Measurements from ENCODE around the gene INO80E. TPM values are rescaled to one million over a fixed set of nuclear protein-coding genes. Genes with fewer than 3 reads are reported as not detected.

INO80E gene
- total RNA-seq, 5 donors from 2014 or later (not counting 1 experiment from before 2014, with no cell fraction given): 84.8 to 152 (median 128) TPM

DNA sequence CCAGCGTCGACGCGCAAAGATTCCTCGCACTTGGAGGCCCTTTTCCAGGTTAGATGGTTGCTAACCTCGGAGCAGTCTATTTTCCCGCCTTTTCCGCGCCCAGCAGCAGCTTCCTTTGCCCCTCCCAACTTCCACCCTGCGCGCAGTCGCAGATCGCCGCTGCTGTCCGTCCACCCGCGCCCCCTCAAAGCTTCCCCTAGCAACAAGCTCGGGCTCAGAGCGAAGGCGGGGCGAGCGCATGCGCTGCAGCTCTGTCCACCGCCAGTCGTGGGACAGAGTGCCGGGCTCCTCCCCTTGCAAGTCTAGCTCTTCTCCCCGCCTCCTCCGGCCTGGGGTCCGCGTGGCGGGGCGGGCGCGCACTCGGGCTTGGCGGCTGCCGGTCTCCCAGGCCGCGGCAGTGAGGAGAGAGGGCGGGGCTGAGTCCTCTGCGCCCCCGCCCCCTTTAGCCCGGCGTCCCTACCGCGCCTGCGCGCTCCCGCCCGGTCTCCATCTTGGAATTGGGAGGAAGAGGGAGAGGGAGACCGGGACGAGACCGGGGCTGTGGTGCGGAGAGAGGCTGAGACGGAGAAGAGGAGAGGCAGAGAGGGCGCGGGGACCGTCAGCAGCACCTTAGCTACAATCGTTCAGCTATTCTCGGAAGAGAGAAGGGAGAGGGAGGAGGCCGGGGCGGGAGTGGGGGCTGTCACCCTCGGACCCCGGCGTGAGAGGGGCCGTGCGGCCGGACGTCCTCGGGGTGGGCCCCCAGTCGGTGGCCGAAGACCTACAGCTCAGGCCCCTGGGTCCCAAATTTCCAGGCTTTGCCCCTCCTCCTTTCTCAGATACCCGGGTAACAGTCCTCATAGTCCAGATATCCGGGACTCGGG, 22.4 kb upstream of the INO80E start, which contains the start of gene TAOK2:
TAOK2 (plus strand) TSS at position 485 of the 863 bp plus-strand sequence. CDS start 3,905 bp downstream, outside the sequence.
- Mint-ChIP-seq H3K9me3 (no peaks in the 10 kb centered on the region), H3K4me3 (peak within 1 kb of the TSS; percentile 85 to 97 (median 90)), H3K36me3 (peaks cover 15% of the 10 kb centered on the region), H3K27ac (peak within 1 kb of the TSS; percentile 89 to 93), H3K27me3 (no peaks in the 10 kb centered on the region), H3K4me1 (peaks cover 23 to 41% (median 36%) of the 10 kb centered on the region in 3 donors)
- peak; percentile 70 to 95 (median 83) for DNase-seq
- Histone ChIP-seq H3K4me1 (ENCODE audit: control insufficient read depth in 1 of 2, extremely low read depth in 1 of 2, insufficient read depth in 2 of 2, low read length in 2 of 2) (peaks cover 13 to 33% of the 10 kb centered on the region in 2 experiments), H3K4me3 (ENCODE audit: control insufficient read depth in 1 of 2, extremely low read depth in 1 of 2, low read length in 1 of 2) (peak within 1 kb of the TSS; percentile 83 to 98), H3K9me3 (no peaks in the 10 kb centered on the region), H3K27ac (ENCODE audit: low read length) (peak within 1 kb of the TSS; percentile 78), H3K27me3 (replicated peaks in 1 of 2; ENCODE audit: control insufficient read depth in 2 of 2, extremely low read depth in 1 of 2, insufficient read depth in 2 of 2, low read length in 1 of 2) (no peaks in the 10 kb centered on the region), H3K36me3 (ENCODE audit: control insufficient read depth in 2 of 2, extremely low read depth in 1 of 2, insufficient read depth in 1 of 2, low read length in 1 of 2) (peaks cover 4 to 10% of the 10 kb centered on the region in 2 donors)
- 5% methylated on average over 67 of the region's 75 CpGs for WGBS (ENCODE audit: insufficient coverage)
- CTCF ChIA-PET: interaction anchor here (0.5 to 3.9 kb wide), 8 partner anchors 12 to 273 kb away, joined by 3 to 22 read pairs (median 5); partner anchors contain the start of genes KCTD13 (in 1 of the 2), PAGR1 (in 1 of the 2) and TMEM219 (in 1 of the 2)
- ATAC-seq (replicated peaks in 1 of 4): peak; percentile 91 to 97 (median 96)
- POLR2A ChIA-PET: interaction anchor here (0.7 to 1.1 kb wide), 7 partner anchors 11 to 97 kb away, joined by 3 to 7 read pairs (median 4); partner anchors contain the start of genes TMEM219 (in 2 of the 2) and KCTD13 (in 1 of the 2)

DNA sequence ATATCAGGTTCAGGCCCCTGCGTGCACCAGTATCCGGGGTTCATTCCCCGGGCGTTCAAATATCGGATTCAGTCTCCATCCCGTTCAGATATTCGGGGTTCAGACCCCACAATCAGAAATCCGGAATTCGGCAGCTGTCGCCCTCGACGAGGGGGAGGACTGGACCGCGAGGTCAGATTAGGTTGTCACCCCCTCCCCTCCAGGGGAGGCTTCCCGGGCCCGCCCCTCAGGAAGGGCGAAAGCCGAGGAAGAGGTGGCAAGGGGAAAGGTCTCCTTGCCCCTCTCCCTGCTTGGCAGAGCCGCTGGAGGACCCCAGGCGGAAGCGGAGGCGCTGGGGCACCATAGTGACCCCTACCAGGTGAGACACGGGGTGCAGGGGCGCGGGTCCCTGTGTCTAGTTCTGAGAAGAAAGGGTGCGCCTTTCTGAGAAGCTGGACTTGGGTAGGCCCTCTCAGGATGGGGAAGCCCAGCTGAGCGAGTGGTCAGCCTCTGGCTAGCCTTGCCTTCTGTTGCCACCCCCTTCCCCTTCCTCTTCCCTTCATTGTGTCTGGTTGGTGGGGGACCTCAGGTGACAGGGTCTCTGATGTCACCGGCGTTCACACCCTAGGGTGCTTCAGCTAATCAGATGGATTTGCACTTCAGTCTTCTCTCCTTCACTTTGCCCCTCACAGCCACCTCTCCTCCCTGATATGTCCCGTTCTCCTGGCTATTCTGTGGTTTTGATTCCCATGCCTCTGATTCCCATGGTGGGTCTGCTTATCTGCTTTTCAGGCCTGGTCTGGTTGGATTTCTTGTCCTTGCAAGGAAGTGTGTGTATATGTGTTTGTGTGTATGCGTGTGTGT, 21.5 kb upstream of the INO80E start:
- POLR2A ChIA-PET: interaction anchor here in 1 of 2 donors (0.6 kb wide), 1 partner anchor 1101 kb away, joined by 3 read pairs; no protein-coding TSS in a partner anchor
- peak overlapping the region; percentile 78 for H3K27ac ChIP-seq (ENCODE audit: low read length)
- H3K27me3 ChIP-seq (replicated peaks in 1 of 2; ENCODE audit: control insufficient read depth in 2 of 2, extremely low read depth in 1 of 2, insufficient read depth in 2 of 2, low read length in 1 of 2): no peaks in the 10 kb centered on the region

DNA sequence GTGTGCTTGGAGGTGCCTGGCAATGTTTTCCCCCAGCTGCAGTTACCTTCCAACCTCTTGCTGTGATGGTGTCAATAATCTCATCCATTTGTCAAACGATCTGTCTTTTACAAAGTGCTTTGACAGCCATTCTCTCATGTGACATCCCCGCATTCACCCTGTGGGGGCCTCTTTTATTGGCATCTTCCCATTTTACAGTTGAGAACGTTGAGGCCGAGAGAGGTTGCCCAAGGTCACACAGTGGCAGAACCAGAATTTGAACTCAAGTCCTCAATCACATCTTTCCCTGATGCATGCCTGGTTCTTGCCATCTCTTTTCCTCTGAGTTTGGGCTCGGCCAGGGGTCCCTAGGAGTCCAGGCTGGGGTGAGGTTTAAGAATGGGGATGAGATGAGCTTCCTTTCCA, 20.9 kb upstream of the INO80E start:
- H3K27me3 ChIP-seq (replicated peaks in 1 of 2; ENCODE audit: control insufficient read depth in 2 of 2, extremely low read depth in 1 of 2, insufficient read depth in 2 of 2, low read length in 1 of 2): no peaks in the 10 kb centered on the region
- Mint-ChIP-seq H3K9me3 (no peaks in the 10 kb centered on the region), H3K4me1 (peaks cover 23 to 41% (median 36%) of the 10 kb centered on the region in 3 donors), H3K27me3 (no peaks in the 10 kb centered on the region), H3K27ac (peak overlapping the region; percentile 83 to 93), H3K36me3 (peaks cover 19% of the 10 kb centered on the region), H3K4me3 (peak overlapping the region; percentile 85 to 97 (median 90))
- peaks cover 13 to 33% of the 10 kb centered on the region in 2 experiments for H3K4me1 ChIP-seq (ENCODE audit: control insufficient read depth in 1 of 2, extremely low read depth in 1 of 2, insufficient read depth in 2 of 2, low read length in 2 of 2)
- H3K27ac ChIP-seq (ENCODE audit: low read length): peak overlapping the region; percentile 78
- POLR2A ChIA-PET: interaction anchor here in 1 of 2 donors (0.6 kb wide), 1 partner anchor 1101 kb away, joined by 3 read pairs; no protein-coding TSS in a partner anchor
- ATAC-seq (replicated peaks in 1 of 4): no peak
- DNase-seq: no peak
- CTCF ChIA-PET: interaction anchor here in 1 of 2 donors (3.9 kb wide), 1 partner anchor 13 kb away, joined by 22 read pairs; the partner anchor contains the start of gene TMEM219
- H3K4me3 ChIP-seq (ENCODE audit: control insufficient read depth in 1 of 2, extremely low read depth in 1 of 2, low read length in 1 of 2): peak overlapping the region; percentile 83 to 98
- no peaks in the 10 kb centered on the region for H3K9me3 ChIP-seq
- peaks cover 9 to 22% of the 10 kb centered on the region in 2 donors for H3K36me3 ChIP-seq (ENCODE audit: control insufficient read depth in 2 of 2, extremely low read depth in 1 of 2, insufficient read depth in 1 of 2, low read length in 1 of 2)
- 52% methylated on average over 4 of the region's 5 CpGs for WGBS (ENCODE audit: insufficient coverage)

More for the DNA sequence above, 21.5 kb upstream of the INO80E start:
- ATAC-seq (replicated peaks in 1 of 4) (no peak), DNase-seq (peak in 7 of 35 experiments; percentile 7 to 41 (median 23))
- peak overlapping the region; percentile 83 to 98 for H3K4me3 ChIP-seq (ENCODE audit: control insufficient read depth in 1 of 2, extremely low read depth in 1 of 2, low read length in 1 of 2)
- WGBS (ENCODE audit: insufficient coverage): 1% methylated on average over 15 of the region's 31 CpGs
- CTCF ChIA-PET: interaction anchor here in 1 of 2 donors (1.3 to 3.9 kb wide), 2 partner anchors 13 to 127 kb away, joined by 9 to 22 read pairs; partner anchors contain the start of gene TMEM219
- H3K4me1 ChIP-seq (ENCODE audit: control insufficient read depth in 1 of 2, extremely low read depth in 1 of 2, insufficient read depth in 2 of 2, low read length in 2 of 2): peaks cover 13 to 33% of the 10 kb centered on the region in 2 experiments
- peaks cover 9 to 15% of the 10 kb centered on the region in 2 donors for H3K36me3 ChIP-seq (ENCODE audit: control insufficient read depth in 2 of 2, extremely low read depth in 1 of 2, insufficient read depth in 1 of 2, low read length in 1 of 2)
- peaks cover 20% of the 10 kb centered on the region for H3K36me3 Mint-ChIP-seq
- peak overlapping the region; percentile 83 to 93 for H3K27ac Mint-ChIP-seq
- peak overlapping the region; percentile 85 to 97 (median 90) for H3K4me3 Mint-ChIP-seq
- no peaks in the 10 kb centered on the region for H3K9me3 Mint-ChIP-seq
- no peaks in the 10 kb centered on the region for H3K9me3 ChIP-seq
- H3K4me1 Mint-ChIP-seq: peaks cover 23 to 41% (median 36%) of the 10 kb centered on the region in 3 donors
- H3K27me3 Mint-ChIP-seq: no peaks in the 10 kb centered on the region

DNA sequence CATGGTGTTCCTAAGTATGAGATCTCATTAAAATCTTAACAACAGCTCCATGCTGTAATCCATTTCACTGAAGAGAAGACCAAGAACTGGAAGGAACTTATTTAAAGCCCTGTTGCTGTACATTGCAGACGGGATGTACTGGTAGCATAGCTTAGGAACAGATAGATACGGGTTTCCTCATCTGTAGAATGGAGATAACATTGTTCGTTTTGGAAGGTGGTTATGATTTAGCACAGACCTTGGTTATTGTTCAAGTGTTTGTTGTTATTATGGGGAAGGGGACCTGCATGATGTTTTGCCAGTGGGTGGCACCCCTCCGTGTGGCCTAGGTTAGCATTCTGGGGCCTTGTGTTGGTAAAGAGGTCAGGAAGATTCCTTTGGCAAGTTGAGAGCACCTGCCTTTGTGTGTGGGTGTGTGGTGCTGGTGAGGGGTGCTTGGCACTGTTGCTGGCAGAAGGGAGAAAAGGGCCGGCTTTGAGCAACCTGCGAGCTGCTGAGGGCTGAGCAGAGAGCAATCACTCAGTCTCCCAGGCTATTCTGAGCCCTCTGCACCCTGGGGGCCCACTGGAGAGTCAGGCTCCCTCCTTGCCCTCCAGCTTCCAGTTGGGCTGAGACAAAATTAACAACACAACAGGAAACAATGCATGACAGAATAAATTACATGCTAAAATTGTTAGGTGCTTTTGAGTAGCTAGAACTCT, 20.1 kb upstream of the INO80E start:
- H3K9me3 Mint-ChIP-seq: no peaks in the 10 kb centered on the region
- ChIA-PET CTCF (interaction anchor here in 1 of 2 donors (0.6 to 3.9 kb wide), 2 partner anchors 14 to 127 kb away, joined by 3 to 22 read pairs; partner anchors contain the start of gene TMEM219), POLR2A (interaction anchor here in 1 of 2 donors (0.5 kb wide), 1 partner anchor 42 kb away, joined by 6 read pairs; no protein-coding TSS in a partner anchor)
- H3K4me3 ChIP-seq (ENCODE audit: control insufficient read depth in 1 of 2, extremely low read depth in 1 of 2, low read length in 1 of 2): no peak overlapping the region
- ATAC-seq (replicated peaks in 1 of 4) (no peak), DNase-seq (no peak)
- H3K9me3 ChIP-seq: no peaks in the 10 kb centered on the region
- H3K27ac ChIP-seq (ENCODE audit: low read length): peak overlapping the region; percentile 78
- H3K27me3 ChIP-seq (replicated peaks in 1 of 2; ENCODE audit: control insufficient read depth in 2 of 2, extremely low read depth in 1 of 2, insufficient read depth in 2 of 2, low read length in 1 of 2): no peaks in the 10 kb centered on the region
- WGBS (ENCODE audit: insufficient coverage): 22% methylated on average over 6 of the region's 6 CpGs
- peaks cover 9 to 30% of the 10 kb centered on the region in 2 donors for H3K36me3 ChIP-seq (ENCODE audit: control insufficient read depth in 2 of 2, extremely low read depth in 1 of 2, insufficient read depth in 1 of 2, low read length in 1 of 2)
- peaks cover 23% of the 10 kb centered on the region for H3K36me3 Mint-ChIP-seq
- peak overlapping the region; percentile 85 to 97 (median 90) for H3K4me3 Mint-ChIP-seq
- peaks cover 13 to 33% of the 10 kb centered on the region in 2 experiments for H3K4me1 ChIP-seq (ENCODE audit: control insufficient read depth in 1 of 2, extremely low read depth in 1 of 2, insufficient read depth in 2 of 2, low read length in 2 of 2)
- H3K4me1 Mint-ChIP-seq: peaks cover 23 to 41% (median 36%) of the 10 kb centered on the region in 3 donors
- H3K27ac Mint-ChIP-seq: peak overlapping the region; percentile 83 to 93
- no peaks in the 10 kb centered on the region for H3K27me3 Mint-ChIP-seq

DNA sequence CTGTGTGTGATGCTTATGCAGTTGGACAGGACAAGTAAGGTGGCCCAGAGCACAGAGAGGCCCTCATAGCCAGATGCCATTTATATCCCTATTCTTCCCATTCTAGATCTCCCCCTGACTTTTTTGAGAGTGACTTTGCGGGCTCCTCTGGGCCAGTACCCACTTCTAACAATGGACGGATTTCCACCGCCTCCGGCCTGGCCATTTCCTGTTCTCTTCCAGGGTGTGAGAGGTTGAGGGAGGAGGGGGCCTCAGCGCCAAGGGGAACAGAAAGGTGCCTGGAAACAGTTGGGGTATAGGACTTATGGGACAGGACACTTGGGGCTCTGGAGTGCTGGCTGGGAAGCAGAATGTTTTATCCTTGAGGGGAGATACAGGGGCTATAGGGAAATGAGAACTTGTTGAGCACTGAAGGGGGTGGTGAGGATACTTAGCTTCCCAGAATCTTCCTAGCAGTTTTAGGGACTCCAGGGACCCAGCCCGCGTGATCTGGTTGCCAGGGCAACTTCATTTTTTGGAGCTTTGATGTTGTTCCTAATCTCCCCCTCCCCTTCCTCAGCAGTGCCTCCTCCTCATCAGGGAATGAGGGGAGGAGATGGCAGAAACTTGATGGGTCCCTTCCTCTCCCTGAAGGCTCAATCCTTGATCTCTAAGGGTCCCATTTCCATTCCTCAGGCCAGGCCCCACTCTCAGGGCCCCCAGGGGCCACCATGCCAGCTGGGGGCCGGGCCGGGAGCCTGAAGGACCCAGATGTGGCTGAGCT, 18.8 kb upstream of the INO80E start:
- ATAC-seq (replicated peaks in 1 of 4) (no peak), DNase-seq (no peak)
- Histone ChIP-seq H3K4me3 (ENCODE audit: control insufficient read depth in 1 of 2, extremely low read depth in 1 of 2, low read length in 1 of 2) (no peak overlapping the region), H3K36me3 (ENCODE audit: control insufficient read depth in 2 of 2, extremely low read depth in 1 of 2, insufficient read depth in 1 of 2, low read length in 1 of 2) (peaks cover 9 to 42% of the 10 kb centered on the region in 2 donors), H3K4me1 (ENCODE audit: control insufficient read depth in 1 of 2, extremely low read depth in 1 of 2, insufficient read depth in 2 of 2, low read length in 2 of 2) (peaks cover 13 to 33% of the 10 kb centered on the region in 2 experiments), H3K9me3 (no peaks in the 10 kb centered on the region), H3K27me3 (replicated peaks in 1 of 2; ENCODE audit: control insufficient read depth in 2 of 2, extremely low read depth in 1 of 2, insufficient read depth in 2 of 2, low read length in 1 of 2) (no peaks in the 10 kb centered on the region), H3K27ac (ENCODE audit: low read length) (no peak overlapping the region)
- Mint-ChIP-seq H3K27ac (peak overlapping the region in 1 of 2 donors; percentile 66), H3K27me3 (no peaks in the 10 kb centered on the region), H3K4me3 (no peak overlapping the region), H3K4me1 (peaks cover 23 to 41% (median 36%) of the 10 kb centered on the region in 3 donors), H3K36me3 (peaks cover 27% of the 10 kb centered on the region), H3K9me3 (no peaks in the 10 kb centered on the region)
- WGBS (ENCODE audit: insufficient coverage): 100% methylated on average over 2 of the region's 9 CpGs
- ChIA-PET POLR2A (no interaction called here), CTCF (no interaction called here)
